ENCODE results near the gene RNF13.
"Not testable (repeated sequence)": the region's sequence is repeated elsewhere in the genome, so short reads cannot be mapped to it uniquely, and the experiment has no call there.

RNF13 gene

GRCh38 chr3:149801195-149801594 lies 11.8 kb upstream of the RNF13 start:
- no peak for DNase-seq (ENCODE audit: low read depth)

- no peak for DNase-seq (ENCODE audit: low read depth)
Observed at GRCh38 chr3:149801639-149802038, 11.4 kb upstream of the RNF13 start.

- no peak for DNase-seq (ENCODE audit: low read depth)
Observed at GRCh38 chr3:149806171-149806778, 6.7 kb upstream of the RNF13 start.

GRCh38 chr3:149808209-149808829 lies 4.7 kb upstream of the RNF13 start:
- DNase-seq (ENCODE audit: low read depth) = peak; percentile 75

GRCh38 chr3:149809699-149810098 lies 3.3 kb upstream of the RNF13 start:
- no peak for DNase-seq (ENCODE audit: low read depth)

GRCh38 chr3:149810846-149811245 lies 2.2 kb upstream of the RNF13 start:
- DNase-seq (ENCODE audit: low read depth) = no peak

GRCh38 chr3:149812165-149812605 lies 830 bp upstream of the RNF13 start:
- DNase-seq (ENCODE audit: low read depth) = no peak

- peak; percentile 14 for DNase-seq (ENCODE audit: low read depth)
Observed at GRCh38 chr3:149813367-149814281, 609 bp downstream of the RNF13 start.

- no peak for DNase-seq (ENCODE audit: low read depth)
Observed at GRCh38 chr3:149815321-149815720, 2.3 kb downstream of the RNF13 start.

- no peak for DNase-seq (ENCODE audit: low read depth)
Observed at GRCh38 chr3:149815728-149816127, 2.7 kb downstream of the RNF13 start.

- no peak for DNase-seq (ENCODE audit: low read depth)
Observed at GRCh38 chr3:149816311-149816710, 3.3 kb downstream of the RNF13 start.

GRCh38 chr3:149816986-149817385 lies 4.0 kb downstream of the RNF13 start:
- peak; percentile 67 for DNase-seq (ENCODE audit: low read depth)

- no peak for DNase-seq (ENCODE audit: low read depth)
Observed at GRCh38 chr3:149819432-149819831, 6.4 kb downstream of the RNF13 start.

GRCh38 chr3:149820183-149820582 lies 7.2 kb downstream of the RNF13 start:
- no peak for DNase-seq (ENCODE audit: low read depth)

GRCh38 chr3:149826636-149827035 lies 13.6 kb downstream of the RNF13 start:
- DNase-seq (ENCODE audit: low read depth) = no peak

- no peak for DNase-seq (ENCODE audit: low read depth)
Observed at GRCh38 chr3:149828390-149828789, 15.4 kb downstream of the RNF13 start.

GRCh38 chr3:149829631-149830030 lies 16.6 kb downstream of the RNF13 start:
- DNase-seq (ENCODE audit: low read depth) = not testable (repeated sequence)

GRCh38 chr3:149830902-149831301 lies 17.9 kb downstream of the RNF13 start:
- no peak for DNase-seq (ENCODE audit: low read depth)

- DNase-seq (ENCODE audit: low read depth) = no peak
Observed at GRCh38 chr3:149831321-149831720, 18.3 kb downstream of the RNF13 start.

- peak; percentile 35 for DNase-seq (ENCODE audit: low read depth)
Observed at GRCh38 chr3:149832086-149832485, 19.1 kb downstream of the RNF13 start.

- DNase-seq (ENCODE audit: low read depth) = no peak
Observed at GRCh38 chr3:149833241-149833640, 20.2 kb downstream of the RNF13 start.

GRCh38 chr3:149838491-149838890 lies 25.5 kb downstream of the RNF13 start:
- not testable (repeated sequence) for DNase-seq (ENCODE audit: low read depth)

GRCh38 chr3:149839469-149839868 lies 26.5 kb downstream of the RNF13 start:
- not testable (repeated sequence) for DNase-seq (ENCODE audit: low read depth)

Measured in fibroblast of gingiva (primary cell).